K562 (cell line): ENCODE data around the gene SEPTIN1. TPM values are rescaled to one million over a fixed set of nuclear protein-coding genes. Genes with fewer than 3 reads are reported as not detected.

Experiments
- CTBP1 ChIP-seq: fragments of 450-650 bp; IDR thresholded peaks from 2 replicates; pipeline ENCODE4 v1.6.1; 2016; ENCODE audit warnings: borderline replicate concordance
- CXXC5 ChIP-seq: fragments of 250-450 bp; sonication (Bioruptor Pico); IDR thresholded peaks from 2 replicates; pipeline ENCODE4 v1.8.0; 2022; ENCODE audit warnings: inconsistent platforms, mild to moderate bottlenecking, moderate library complexity
- HMG20B ChIP-seq: fragments of 250-450 bp; sonication (Bioruptor Pico); IDR thresholded peaks from 2 replicates; pipeline ENCODE4 v1.5.0; 2021; ENCODE audit warnings: mild to moderate bottlenecking
- KLF1 ChIP-seq: fragments of 450-650 bp; IDR thresholded peaks from 2 replicates; pipeline ENCODE4 v1.6.1; 2016; ENCODE audit warnings: missing genetic modification characterization, missing compliant biosample characterization
- RB1 ChIP-seq: fragments of 450-650 bp; IDR thresholded peaks from 2 replicates; pipeline ENCODE4 v1.6.1; 2017; ENCODE audit warnings: low read depth, mild to moderate bottlenecking
- RBM15 ChIP-seq: fragments of 200-400 bp; formaldehyde crosslinking; IDR thresholded peaks from 2 replicates; pipeline ENCODE4 v1.6.1; 2018; ENCODE audit warnings: mild to moderate bottlenecking, low read length, moderate library complexity; ENCODE audit not compliant: insufficient read depth
- SIX5 ChIP-seq, 2 experiments: IDR thresholded peaks; 2 replicates each; pipeline ENCODE4 v1.6.1; 2011; ENCODE audit warnings: low read length in 2 of 2, borderline replicate concordance in 1 of 2, low read depth in 1 of 2, mild to moderate bottlenecking in 1 of 2, moderate library complexity in 1 of 2; ENCODE audit not compliant: insufficient read depth in 1 of 2
- SREBF1 ChIP-seq: fragments of 150-350 bp; IDR thresholded peaks from 2 replicates; pipeline ENCODE4 v1.6.1; 2014; ENCODE audit warnings: antibody characterized with exemption, low read depth, low read length, borderline replicate concordance
- TCF7 ChIP-seq: sonication (generic); IDR thresholded peaks from 2 replicates; pipeline ENCODE4 v1.6.1; 2016; ENCODE audit warnings: antibody characterized with exemption, borderline replicate concordance
- polyA plus RNA-seq, 8 experiments: library from polyadenylated mRNA; depleted of rRNA in 4 of 8; stranded (reverse) in 5 of 8; unstranded in 3 of 8; fragments of >200 nt; fragmentation: Nextera tagmentation in 2 of 8; fragmentation: Illumina TruSeq in 1 of 8; extraction: Ambion mirVana in 2 of 8; extraction: Trizol in 1 of 8; gene quantifications; 2 replicates each; pipeline versions ENCODE4 v1.2.1 to v1.2.3, GENCODE V29; 2011 to 2014; ENCODE audit warnings: inconsistent platforms in 1 of 8, missing spikeins in 1 of 8
- total RNA-seq, 7 experiments: library from RNA; depleted of rRNA in 6 of 7; stranded (reverse); fragments of >200 nt in 6 of 7; fragmentation: Illumina TruSeq in 2 of 7; extraction: Trizol in 2 of 7; gene quantifications; 2 replicates each; pipeline versions ENCODE4 v1.2.1 to v1.2.3, GENCODE V29; 2011 to 2021; ENCODE audit warnings: low replicate concordance in 1 of 7
- TF ChIP-seq, protein P1 (sequence below): sonication (generic); formaldehyde crosslinking; IDR thresholded peaks from 2 replicates; pipeline ENCODE4 v1.8.1; 2023; ENCODE audit warnings: missing genetic modification reagents, mild to moderate bottlenecking, borderline replicate concordance
- TF ChIP-seq, protein P2 (sequence below): fragments of 450-650 bp; formaldehyde crosslinking; IDR thresholded peaks from 2 replicates; pipeline ENCODE4 v1.4.0; 2022; ENCODE audit warnings: mild to moderate bottlenecking, moderate library complexity
- TF ChIP-seq, protein P3 (sequence below): fragments of 200-800 bp; sonication (Bioruptor generic); IDR thresholded peaks from 2 replicates; pipeline ENCODE4 v1.6.1; 2017; ENCODE audit warnings: missing genetic modification characterization, missing compliant biosample characterization
- TF ChIP-seq, protein P4 (sequence below): IDR thresholded peaks from 2 replicates; pipeline ENCODE4 v1.6.1; 2014; ENCODE audit warnings: antibody characterized with exemption
- TF ChIP-seq, protein P5 (sequence below): fragments of 450-650 bp; IDR thresholded peaks from 2 replicates; pipeline ENCODE4 v1.6.1; 2017; ENCODE audit warnings: antibody characterized with exemption, mild to moderate bottlenecking

The SEPTIN1 gene
- total and polyA plus RNA-seq, 9 of the 15 experiments (the other 6 are each of a cell fraction or from before 2014, with no cell fraction given) = 0.23 to 5.6 (median 1.7) TPM; not detected in 1

DNA sequence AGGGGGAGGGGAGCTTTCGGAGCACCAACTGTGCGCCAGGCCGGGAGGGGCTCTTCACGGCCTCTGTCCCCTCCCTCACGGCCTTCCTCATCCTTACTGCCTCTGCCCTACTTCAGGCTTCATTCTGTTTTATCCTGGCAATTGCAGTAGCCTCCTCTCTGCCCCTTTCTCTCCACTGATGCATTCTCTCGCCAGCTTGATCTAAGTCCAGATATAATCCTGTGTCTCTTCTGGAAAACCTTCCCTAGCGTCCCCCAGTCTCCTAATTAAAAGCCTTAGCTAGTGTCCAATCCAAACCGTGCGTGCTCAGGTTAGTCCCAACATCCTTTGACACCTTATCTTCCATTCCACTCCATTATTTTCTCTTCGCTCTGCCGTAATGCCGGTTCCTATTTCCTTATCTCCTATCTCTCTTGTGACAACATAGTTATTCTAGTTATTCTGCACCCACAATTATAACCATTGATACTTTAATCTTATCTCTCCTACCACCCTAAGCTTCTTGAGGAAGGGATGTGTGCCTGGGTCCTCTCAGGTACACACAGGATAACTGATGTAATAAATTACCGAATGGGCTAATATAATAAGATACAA, 13.7 kb upstream of the SEPTIN1 start (continued):
- TF ChIP-seq, protein P1, sequence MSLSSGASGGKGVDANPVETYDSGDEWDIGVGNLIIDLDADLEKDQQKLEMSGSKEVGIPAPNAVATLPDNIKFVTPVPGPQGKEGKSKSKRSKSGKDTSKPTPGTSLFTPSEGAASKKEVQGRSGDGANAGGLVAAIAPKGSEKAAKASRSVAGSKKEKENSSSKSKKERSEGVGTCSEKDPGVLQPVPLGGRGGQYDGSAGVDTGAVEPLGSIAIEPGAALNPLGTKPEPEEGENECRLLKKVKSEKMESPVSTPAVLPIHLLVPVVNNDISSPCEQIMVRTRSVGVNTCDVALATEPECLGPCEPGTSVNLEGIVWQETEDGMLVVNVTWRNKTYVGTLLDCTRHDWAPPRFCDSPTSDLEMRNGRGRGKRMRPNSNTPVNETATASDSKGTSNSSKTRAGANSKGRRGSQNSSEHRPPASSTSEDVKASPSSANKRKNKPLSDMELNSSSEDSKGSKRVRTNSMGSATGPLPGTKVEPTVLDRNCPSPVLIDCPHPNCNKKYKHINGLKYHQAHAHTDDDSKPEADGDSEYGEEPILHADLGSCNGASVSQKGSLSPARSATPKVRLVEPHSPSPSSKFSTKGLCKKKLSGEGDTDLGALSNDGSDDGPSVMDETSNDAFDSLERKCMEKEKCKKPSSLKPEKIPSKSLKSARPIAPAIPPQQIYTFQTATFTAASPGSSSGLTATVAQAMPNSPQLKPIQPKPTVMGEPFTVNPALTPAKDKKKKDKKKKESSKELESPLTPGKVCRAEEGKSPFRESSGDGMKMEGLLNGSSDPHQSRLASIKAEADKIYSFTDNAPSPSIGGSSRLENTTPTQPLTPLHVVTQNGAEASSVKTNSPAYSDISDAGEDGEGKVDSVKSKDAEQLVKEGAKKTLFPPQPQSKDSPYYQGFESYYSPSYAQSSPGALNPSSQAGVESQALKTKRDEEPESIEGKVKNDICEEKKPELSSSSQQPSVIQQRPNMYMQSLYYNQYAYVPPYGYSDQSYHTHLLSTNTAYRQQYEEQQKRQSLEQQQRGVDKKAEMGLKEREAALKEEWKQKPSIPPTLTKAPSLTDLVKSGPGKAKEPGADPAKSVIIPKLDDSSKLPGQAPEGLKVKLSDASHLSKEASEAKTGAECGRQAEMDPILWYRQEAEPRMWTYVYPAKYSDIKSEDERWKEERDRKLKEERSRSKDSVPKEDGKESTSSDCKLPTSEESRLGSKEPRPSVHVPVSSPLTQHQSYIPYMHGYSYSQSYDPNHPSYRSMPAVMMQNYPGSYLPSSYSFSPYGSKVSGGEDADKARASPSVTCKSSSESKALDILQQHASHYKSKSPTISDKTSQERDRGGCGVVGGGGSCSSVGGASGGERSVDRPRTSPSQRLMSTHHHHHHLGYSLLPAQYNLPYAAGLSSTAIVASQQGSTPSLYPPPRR (CRISPR knock-in tag) = no peak
- TF ChIP-seq RB1 (no peak), SREBF1 (0 out of 2 replicates have a peak, but pooled peaks have one; percentile 18), TCF7 (no peak), KLF1 (tag) (no peak), CXXC5 (no peak), HMG20B (no peak), CTBP1 (peak; percentile 40; the same call in 1 of the 2 replicates), RBM15 (no peak), SIX5 (IDR thresholded peaks at IDR 0.05; ENCODE audit: borderline replicate concordance in 1 of 2, insufficient read depth in 1 of 2, low read depth in 1 of 2, low read length in 2 of 2) (no peak)
- TF ChIP-seq, protein P2, sequence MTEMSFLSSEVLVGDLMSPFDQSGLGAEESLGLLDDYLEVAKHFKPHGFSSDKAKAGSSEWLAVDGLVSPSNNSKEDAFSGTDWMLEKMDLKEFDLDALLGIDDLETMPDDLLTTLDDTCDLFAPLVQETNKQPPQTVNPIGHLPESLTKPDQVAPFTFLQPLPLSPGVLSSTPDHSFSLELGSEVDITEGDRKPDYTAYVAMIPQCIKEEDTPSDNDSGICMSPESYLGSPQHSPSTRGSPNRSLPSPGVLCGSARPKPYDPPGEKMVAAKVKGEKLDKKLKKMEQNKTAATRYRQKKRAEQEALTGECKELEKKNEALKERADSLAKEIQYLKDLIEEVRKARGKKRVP = no peak
- TF ChIP-seq, protein P3, sequence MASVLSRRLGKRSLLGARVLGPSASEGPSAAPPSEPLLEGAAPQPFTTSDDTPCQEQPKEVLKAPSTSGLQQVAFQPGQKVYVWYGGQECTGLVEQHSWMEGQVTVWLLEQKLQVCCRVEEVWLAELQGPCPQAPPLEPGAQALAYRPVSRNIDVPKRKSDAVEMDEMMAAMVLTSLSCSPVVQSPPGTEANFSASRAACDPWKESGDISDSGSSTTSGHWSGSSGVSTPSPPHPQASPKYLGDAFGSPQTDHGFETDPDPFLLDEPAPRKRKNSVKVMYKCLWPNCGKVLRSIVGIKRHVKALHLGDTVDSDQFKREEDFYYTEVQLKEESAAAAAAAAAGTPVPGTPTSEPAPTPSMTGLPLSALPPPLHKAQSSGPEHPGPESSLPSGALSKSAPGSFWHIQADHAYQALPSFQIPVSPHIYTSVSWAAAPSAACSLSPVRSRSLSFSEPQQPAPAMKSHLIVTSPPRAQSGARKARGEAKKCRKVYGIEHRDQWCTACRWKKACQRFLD = no peak
- TF ChIP-seq, protein P4, sequence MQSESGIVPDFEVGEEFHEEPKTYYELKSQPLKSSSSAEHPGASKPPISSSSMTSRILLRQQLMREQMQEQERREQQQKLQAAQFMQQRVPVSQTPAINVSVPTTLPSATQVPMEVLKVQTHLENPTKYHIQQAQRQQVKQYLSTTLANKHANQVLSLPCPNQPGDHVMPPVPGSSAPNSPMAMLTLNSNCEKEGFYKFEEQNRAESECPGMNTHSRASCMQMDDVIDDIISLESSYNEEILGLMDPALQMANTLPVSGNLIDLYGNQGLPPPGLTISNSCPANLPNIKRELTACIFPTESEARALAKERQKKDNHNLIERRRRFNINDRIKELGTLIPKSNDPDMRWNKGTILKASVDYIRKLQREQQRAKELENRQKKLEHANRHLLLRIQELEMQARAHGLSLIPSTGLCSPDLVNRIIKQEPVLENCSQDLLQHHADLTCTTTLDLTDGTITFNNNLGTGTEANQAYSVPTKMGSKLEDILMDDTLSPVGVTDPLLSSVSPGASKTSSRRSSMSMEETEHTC = no peak
- TF ChIP-seq, protein P5, sequence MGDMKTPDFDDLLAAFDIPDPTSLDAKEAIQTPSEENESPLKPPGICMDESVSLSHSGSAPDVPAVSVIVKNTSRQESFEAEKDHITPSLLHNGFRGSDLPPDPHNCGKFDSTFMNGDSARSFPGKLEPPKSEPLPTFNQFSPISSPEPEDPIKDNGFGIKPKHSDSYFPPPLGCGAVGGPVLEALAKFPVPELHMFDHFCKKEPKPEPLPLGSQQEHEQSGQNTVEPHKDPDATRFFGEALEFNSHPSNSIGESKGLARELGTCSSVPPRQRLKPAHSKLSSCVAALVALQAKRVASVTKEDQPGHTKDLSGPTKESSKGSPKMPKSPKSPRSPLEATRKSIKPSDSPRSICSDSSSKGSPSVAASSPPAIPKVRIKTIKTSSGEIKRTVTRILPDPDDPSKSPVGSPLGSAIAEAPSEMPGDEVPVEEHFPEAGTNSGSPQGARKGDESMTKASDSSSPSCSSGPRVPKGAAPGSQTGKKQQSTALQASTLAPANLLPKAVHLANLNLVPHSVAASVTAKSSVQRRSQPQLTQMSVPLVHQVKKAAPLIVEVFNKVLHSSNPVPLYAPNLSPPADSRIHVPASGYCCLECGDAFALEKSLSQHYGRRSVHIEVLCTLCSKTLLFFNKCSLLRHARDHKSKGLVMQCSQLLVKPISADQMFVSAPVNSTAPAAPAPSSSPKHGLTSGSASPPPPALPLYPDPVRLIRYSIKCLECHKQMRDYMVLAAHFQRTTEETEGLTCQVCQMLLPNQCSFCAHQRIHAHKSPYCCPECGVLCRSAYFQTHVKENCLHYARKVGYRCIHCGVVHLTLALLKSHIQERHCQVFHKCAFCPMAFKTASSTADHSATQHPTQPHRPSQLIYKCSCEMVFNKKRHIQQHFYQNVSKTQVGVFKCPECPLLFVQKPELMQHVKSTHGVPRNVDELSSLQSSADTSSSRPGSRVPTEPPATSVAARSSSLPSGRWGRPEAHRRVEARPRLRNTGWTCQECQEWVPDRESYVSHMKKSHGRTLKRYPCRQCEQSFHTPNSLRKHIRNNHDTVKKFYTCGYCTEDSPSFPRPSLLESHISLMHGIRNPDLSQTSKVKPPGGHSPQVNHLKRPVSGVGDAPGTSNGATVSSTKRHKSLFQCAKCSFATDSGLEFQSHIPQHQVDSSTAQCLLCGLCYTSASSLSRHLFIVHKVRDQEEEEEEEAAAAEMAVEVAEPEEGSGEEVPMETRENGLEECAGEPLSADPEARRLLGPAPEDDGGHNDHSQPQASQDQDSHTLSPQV = no peak
